Esophagus squamous epithelium (tissue), 4 donors: ENCODE results near the gene PLK3.

Source experiments
- CTCF ChIP-seq, 6 experiments: fragments of 450-650 bp in 4 of 6; fragments of 200-600 bp in 2 of 6; sonication (generic) in 2 of 6; IDR thresholded peaks; one replicate each; pipeline ENCODE4 v1.5.1; 2016 to 2019; ENCODE audit warnings: antibody characterized with exemption in 6 of 6, mild to moderate bottlenecking in 4 of 6, moderate library complexity in 4 of 6
- POLR2A ChIP-seq, 4 donors: fragments of 450-650 bp; IDR thresholded peaks; one replicate each; pipeline ENCODE4 v1.6.1; 2017; ENCODE audit warnings: antibody characterized with exemption in 4 of 4, mild to moderate bottlenecking in 4 of 4, moderate library complexity in 3 of 4

GRCh38 chr1:44786138-44786840, 13.9 kb upstream of the PLK3 start:
- TF ChIP-seq POLR2A (IDR thresholded peaks at IDR 0.05) (no peak), CTCF (IDR thresholded peaks at IDR 0.05) (peak; percentile 98 to 100 (median 100))
